ENCODE data around the gene MGARP.
A peak's percentile ranks its signal among the peaks of the same experiment; 100 is the strongest.

The MGARP gene

GRCh38 chr4:139299536-139299935 is 19.5 kb upstream of the MGARP start:
- DNase-seq, result no peak
- no peaks in the 10 kb centered on the region for H3K27me3 ChIP-seq (replicated peaks)
- TF ChIP-seq, protein P1, sequence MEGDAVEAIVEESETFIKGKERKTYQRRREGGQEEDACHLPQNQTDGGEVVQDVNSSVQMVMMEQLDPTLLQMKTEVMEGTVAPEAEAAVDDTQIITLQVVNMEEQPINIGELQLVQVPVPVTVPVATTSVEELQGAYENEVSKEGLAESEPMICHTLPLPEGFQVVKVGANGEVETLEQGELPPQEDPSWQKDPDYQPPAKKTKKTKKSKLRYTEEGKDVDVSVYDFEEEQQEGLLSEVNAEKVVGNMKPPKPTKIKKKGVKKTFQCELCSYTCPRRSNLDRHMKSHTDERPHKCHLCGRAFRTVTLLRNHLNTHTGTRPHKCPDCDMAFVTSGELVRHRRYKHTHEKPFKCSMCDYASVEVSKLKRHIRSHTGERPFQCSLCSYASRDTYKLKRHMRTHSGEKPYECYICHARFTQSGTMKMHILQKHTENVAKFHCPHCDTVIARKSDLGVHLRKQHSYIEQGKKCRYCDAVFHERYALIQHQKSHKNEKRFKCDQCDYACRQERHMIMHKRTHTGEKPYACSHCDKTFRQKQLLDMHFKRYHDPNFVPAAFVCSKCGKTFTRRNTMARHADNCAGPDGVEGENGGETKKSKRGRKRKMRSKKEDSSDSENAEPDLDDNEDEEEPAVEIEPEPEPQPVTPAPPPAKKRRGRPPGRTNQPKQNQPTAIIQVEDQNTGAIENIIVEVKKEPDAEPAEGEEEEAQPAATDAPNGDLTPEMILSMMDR (IDR thresholded peaks at IDR 0.05; ENCODE audit: low read depth, low read length, missing control alignments), result no peak
- in situ Hi-C loops (cut with HindIII; ENCODE audit: low pct_ligation_motif_present, low sequenced_read_pairs), result no loop called here
- H3K36me3 ChIP-seq (replicated peaks), result no peaks in the 10 kb centered on the region
- no peak overlapping the region for H3K27ac ChIP-seq
- H3K4me3 ChIP-seq (ENCODE audit: low read depth, low read length), result no peak overlapping the region

DNA sequence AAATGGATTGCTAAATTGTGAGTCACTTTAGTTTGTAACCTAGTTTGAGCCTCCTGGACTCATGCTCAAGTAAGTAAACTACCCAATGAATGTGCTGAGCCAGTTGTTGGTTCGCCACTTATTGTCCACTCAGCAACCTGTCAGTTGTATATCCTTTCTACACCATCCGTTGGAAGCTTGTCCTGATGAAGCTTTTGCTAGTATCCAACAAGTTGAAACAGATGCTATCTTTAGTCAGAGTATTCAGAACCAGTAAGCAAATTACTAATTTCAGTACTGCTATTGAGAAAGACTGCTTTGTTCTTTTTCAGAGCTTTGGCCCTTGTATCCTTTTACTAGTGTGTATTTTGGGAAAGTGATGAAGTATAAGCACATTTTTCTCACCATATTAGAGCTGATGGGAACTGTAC is 17.0 kb upstream of the MGARP start:
- TF ChIP-seq, protein P1 (IDR thresholded peaks at IDR 0.05; ENCODE audit: low read depth, low read length, missing control alignments), result no peak
- no peak for DNase-seq
- no peaks in the 10 kb centered on the region for H3K27me3 ChIP-seq (replicated peaks)
- in situ Hi-C loops (cut with HindIII; ENCODE audit: low pct_ligation_motif_present, low sequenced_read_pairs), result no loop called here
- H3K4me3 ChIP-seq (ENCODE audit: low read depth, low read length), result no peak overlapping the region
- peaks cover 4% of the 10 kb centered on the region for H3K36me3 ChIP-seq (replicated peaks)
- no peak overlapping the region for H3K27ac ChIP-seq

DNA sequence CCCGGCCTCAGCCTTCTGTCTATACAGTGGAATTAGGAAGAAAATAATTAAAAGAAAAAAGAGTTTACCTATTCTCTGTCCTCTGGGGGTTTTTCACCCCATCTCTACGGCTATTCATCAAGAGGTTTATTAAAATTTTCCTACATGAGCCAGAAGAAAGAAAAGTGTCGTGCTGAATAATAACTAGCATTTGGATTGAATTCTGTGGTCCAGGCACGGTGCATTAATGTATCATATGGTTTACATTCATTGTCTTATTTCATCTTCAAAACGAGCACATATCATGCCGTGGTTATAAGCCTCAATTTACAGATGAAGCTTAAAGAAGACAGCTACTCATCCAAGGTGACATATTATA is 15.9 kb upstream of the MGARP start:
- in situ Hi-C loops (cut with HindIII; ENCODE audit: low pct_ligation_motif_present, low sequenced_read_pairs), result no loop called here
- no peak for DNase-seq
- no peak overlapping the region for H3K27ac ChIP-seq
- TF ChIP-seq, protein P1 (IDR thresholded peaks at IDR 0.05; ENCODE audit: low read depth, low read length, missing control alignments), result no peak
- no peaks in the 10 kb centered on the region for H3K27me3 ChIP-seq (replicated peaks)
- H3K36me3 ChIP-seq (replicated peaks), result peaks cover 7% of the 10 kb centered on the region
- H3K4me3 ChIP-seq (ENCODE audit: low read depth, low read length), result peak overlapping the region; percentile 84

- H3K27me3 ChIP-seq (replicated peaks), result no peaks in the 10 kb centered on the region
- H3K27ac ChIP-seq, result peak overlapping the region; percentile 52
- DNase-seq, result peak; percentile 90
- TF ChIP-seq, protein P1 (IDR thresholded peaks at IDR 0.05; ENCODE audit: low read depth, low read length, missing control alignments), result peak; percentile 94
- in situ Hi-C loops (cut with HindIII; ENCODE audit: low pct_ligation_motif_present, low sequenced_read_pairs), result no loop called here
- peaks cover 7% of the 10 kb centered on the region for H3K36me3 ChIP-seq (replicated peaks)
- peak overlapping the region; percentile 84 for H3K4me3 ChIP-seq (ENCODE audit: low read depth, low read length)
Observed at GRCh38 chr4:139295206-139295941, 15.3 kb upstream of the MGARP start.

DNA sequence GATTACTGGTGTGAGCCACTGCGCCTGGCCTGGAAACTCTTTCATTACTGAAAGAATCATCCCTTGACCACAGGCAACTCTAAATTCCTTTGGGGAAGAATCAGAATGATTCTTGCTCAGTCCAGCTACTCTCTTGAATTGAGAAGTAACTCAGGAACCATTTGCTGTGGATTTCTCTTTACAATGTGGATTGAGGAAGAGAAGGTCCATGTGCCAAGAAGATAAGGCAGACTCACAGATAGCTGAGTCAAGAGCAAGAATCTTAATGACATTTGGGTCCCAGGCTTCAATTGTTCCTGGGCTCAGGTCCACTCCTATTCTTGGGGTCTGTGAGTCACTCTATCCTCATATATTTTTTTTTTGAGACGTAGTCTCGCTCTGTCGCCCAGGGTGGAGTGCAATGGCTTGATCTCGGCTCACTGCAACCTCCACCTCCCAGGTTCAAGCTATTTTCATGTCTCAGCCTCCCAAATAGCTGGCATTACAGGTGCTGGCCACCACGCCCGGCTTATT is 6.2 kb upstream of the MGARP start:
- no peak for DNase-seq
- peaks cover 6% of the 10 kb centered on the region for H3K36me3 ChIP-seq (replicated peaks)
- H3K27me3 ChIP-seq (replicated peaks), result no peaks in the 10 kb centered on the region
- no peak overlapping the region for H3K27ac ChIP-seq
- TF ChIP-seq, protein P1 (IDR thresholded peaks at IDR 0.05; ENCODE audit: low read depth, low read length, missing control alignments), result no peak
- in situ Hi-C loops (cut with HindIII; ENCODE audit: low pct_ligation_motif_present, low sequenced_read_pairs), result no loop called here
- H3K4me3 ChIP-seq (ENCODE audit: low read depth, low read length), result no peak overlapping the region

GRCh38 chr4:139282721-139283075 is 2.7 kb upstream of the MGARP start:
- H3K4me3 ChIP-seq (ENCODE audit: low read depth, low read length), result no peak overlapping the region
- no peak for DNase-seq
- H3K27ac ChIP-seq, result peak overlapping the region; percentile 3
- no peaks in the 10 kb centered on the region for H3K36me3 ChIP-seq (replicated peaks)
- in situ Hi-C loops (cut with HindIII; ENCODE audit: low pct_ligation_motif_present, low sequenced_read_pairs), result no loop called here
- no peaks in the 10 kb centered on the region for H3K27me3 ChIP-seq (replicated peaks)
- TF ChIP-seq, protein P1 (IDR thresholded peaks at IDR 0.05; ENCODE audit: low read depth, low read length, missing control alignments), result no peak
